H1 (cell line): ENCODE results near the gene PLEKHG1.

ENCODE experiments used
- CREB1 ChIP-seq: IDR thresholded peaks from 2 replicates; pipeline ENCODE4 v1.6.1; 2012; ENCODE audit warnings: inconsistent platforms
- CTCF ChIP-seq, 3 experiments: IDR thresholded peaks; 1 replicate in 2 of 3; 2 replicates in 1 of 3; pipeline versions ENCODE4 v1.5.1 to v1.6.1; 2011; ENCODE audit warnings: low read length in 3 of 3, mild to moderate bottlenecking in 3 of 3, inconsistent platforms in 2 of 3, low read depth in 1 of 3, moderate library complexity in 1 of 3; ENCODE audit not compliant: insufficient read depth in 1 of 3; ENCODE audit errors: control extremely low read depth in 1 of 3
- KDM1A ChIP-seq: fragments of 200-600, 300-600 bp; sonication (generic); IDR thresholded peaks from 2 replicates; pipeline ENCODE4 v1.7.1; 2016; ENCODE audit warnings: mild to moderate bottlenecking, low read length, borderline replicate concordance
- POLR2A ChIP-seq, 2 experiments: IDR thresholded peaks; 1 replicate in 1 of 2; 2 replicates in 1 of 2; pipeline ENCODE4 v1.6.1; 2011; ENCODE audit warnings: low read depth in 2 of 2, low read length in 2 of 2, mild to moderate bottlenecking in 2 of 2; ENCODE audit errors: control extremely low read depth in 1 of 2
- POLR2AphosphoS5 ChIP-seq: IDR thresholded peaks from 2 replicates; pipeline ENCODE4 v1.6.1; 2011; ENCODE audit warnings: low read depth, low read length
- SP1 ChIP-seq: IDR thresholded peaks from 2 replicates; pipeline ENCODE4 v1.6.1; 2011; ENCODE audit warnings: low read depth, low read length
- YY1 ChIP-seq: IDR thresholded peaks from 2 replicates; pipeline ENCODE4 v1.6.1; 2011; ENCODE audit warnings: low read depth, mild to moderate bottlenecking, low read length
- ZNF274 ChIP-seq: IDR thresholded peaks from 2 replicates; pipeline ENCODE4 v1.7.0; 2012; ENCODE audit warnings: low read length, borderline replicate concordance; ENCODE audit errors: extremely low read depth
- TF ChIP-seq, protein P1 (sequence below): IDR thresholded peaks from 2 replicates; pipeline ENCODE4 v1.6.1; 2012; ENCODE audit warnings: inconsistent platforms
- TF ChIP-seq, protein P2 (sequence below): IDR thresholded peaks from 2 replicates; pipeline ENCODE4 v1.6.1; 2011; ENCODE audit warnings: low read depth, mild to moderate bottlenecking, low read length; ENCODE audit not compliant: insufficient read depth

DNA sequence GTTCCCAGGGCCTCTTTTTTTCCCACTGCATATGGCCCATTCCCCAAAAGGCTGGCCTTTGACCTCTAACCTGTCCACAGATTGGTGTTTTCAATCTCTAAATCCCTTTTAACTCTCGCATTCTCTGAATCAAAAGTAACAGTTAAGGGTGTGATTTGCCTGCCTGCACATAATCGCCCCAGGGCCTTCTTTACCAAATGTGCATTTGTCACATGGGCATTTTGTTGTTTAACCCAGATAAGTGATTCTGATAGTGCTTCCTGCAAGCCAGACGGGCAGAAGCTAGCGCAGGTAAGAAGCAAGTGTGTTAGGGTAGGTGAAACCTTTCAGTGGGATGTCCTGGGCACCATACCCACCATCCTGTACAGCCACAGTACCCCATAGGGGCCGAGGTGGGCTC lies 49.4 kb upstream of the PLEKHG1 start:
- no peak for TF ChIP-seq CTCF (IDR thresholded peaks at IDR 0.05; ENCODE audit: control extremely low read depth in 1 of 3, insufficient read depth in 1 of 3, low read depth in 1 of 3, low read length in 3 of 3)
- no peak for TF ChIP-seq YY1
- no peak for TF ChIP-seq CREB1
- TF ChIP-seq, protein P1, sequence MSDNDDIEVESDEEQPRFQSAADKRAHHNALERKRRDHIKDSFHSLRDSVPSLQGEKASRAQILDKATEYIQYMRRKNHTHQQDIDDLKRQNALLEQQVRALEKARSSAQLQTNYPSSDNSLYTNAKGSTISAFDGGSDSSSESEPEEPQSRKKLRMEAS: no peak
- no peak for TF ChIP-seq KDM1A
- TF ChIP-seq POLR2AphosphoS5: no peak
- TF ChIP-seq, protein P2, sequence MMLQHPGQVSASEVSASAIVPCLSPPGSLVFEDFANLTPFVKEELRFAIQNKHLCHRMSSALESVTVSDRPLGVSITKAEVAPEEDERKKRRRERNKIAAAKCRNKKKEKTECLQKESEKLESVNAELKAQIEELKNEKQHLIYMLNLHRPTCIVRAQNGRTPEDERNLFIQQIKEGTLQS: no peak
- no peak for TF ChIP-seq SP1
- no peak for TF ChIP-seq POLR2A (IDR thresholded peaks at IDR 0.05; ENCODE audit: control extremely low read depth in 1 of 2, low read depth in 2 of 2, low read length in 2 of 2)
- no peak for TF ChIP-seq ZNF274
